WTC11 (cell line): ENCODE results near the gene FARP2. TPM values are rescaled to one million over a fixed set of nuclear protein-coding genes. Genes with fewer than 3 reads are reported as not detected.

Experiments
- ATAC-seq: fragments of 200-7000 bp; cut with Tn5 transposase; 2 replicates; pipeline ENCODE4 v1.10.0; 2021; ENCODE audit warnings: mild to moderate bottlenecking, moderate library complexity
- CTCF ChIA-PET: fragments of 300-600 bp; sonication (Branson Sonifier 250); formaldehyde crosslinking; loops from one replicate; lab custom pipeline; 2021; ENCODE audit warnings: antibody characterized with exemption; lab: Charles Lee
- POLR2A ChIA-PET: fragments of 350-600 bp; sonication (Branson Sonifier 250); formaldehyde crosslinking; loops from one replicate; lab custom pipeline; 2021; ENCODE audit warnings: antibody characterized with exemption; lab: Charles Lee
- DNase-seq: peaks from one replicate; pipeline ENCODE4 v3.0.0; 2021; ENCODE audit warnings: low spot score
- H3K27ac Mint-ChIP-seq: 2 replicates; pipeline ENCODE4 v1.8.0; 2021; ENCODE audit warnings: mixed read lengths
- H3K27me3 Mint-ChIP-seq: 2 replicates; pipeline ENCODE4 v1.8.0; 2021; ENCODE audit warnings: low read depth, mild to moderate bottlenecking, moderate library complexity, mixed read lengths
- H3K36me3 Mint-ChIP-seq: 2 replicates; pipeline ENCODE4 v1.8.0; 2021; ENCODE audit warnings: mixed read lengths
- H3K4me1 Mint-ChIP-seq: 2 replicates; pipeline ENCODE4 v1.8.0; 2022; ENCODE audit warnings: mixed read lengths
- H3K4me3 Mint-ChIP-seq: 2 replicates; pipeline ENCODE4 v1.8.0; 2021; ENCODE audit warnings: mild to moderate bottlenecking, moderate library complexity, mixed read lengths
- H3K9me3 Mint-ChIP-seq: 2 replicates; pipeline ENCODE4 v1.8.0; 2021; ENCODE audit warnings: mixed read lengths
- ATF6 ChIP-seq: sonication (generic); formaldehyde crosslinking; IDR thresholded peaks from 2 replicates; pipeline ENCODE4 v1.8.1; 2023; ENCODE audit warnings: mild to moderate bottlenecking, missing genetic modification reagents
- CBFB ChIP-seq: sonication (generic); formaldehyde crosslinking; IDR thresholded peaks from 2 replicates; pipeline ENCODE4 v1.8.1; 2022; ENCODE audit warnings: mild to moderate bottlenecking, low read depth, missing genetic modification reagents
- E2F5 ChIP-seq: sonication (generic); formaldehyde crosslinking; IDR thresholded peaks from 2 replicates; pipeline ENCODE4 v1.8.1; 2022; ENCODE audit warnings: mild to moderate bottlenecking, moderate library complexity, missing genetic modification reagents
- IRF1 ChIP-seq: sonication (generic); formaldehyde crosslinking; IDR thresholded peaks from 2 replicates; pipeline ENCODE4 v1.8.0; 2023; ENCODE audit warnings: missing genetic modification reagents
- NR2C2 ChIP-seq: sonication (generic); formaldehyde crosslinking; IDR thresholded peaks from 2 replicates; pipeline ENCODE4 v1.8.0; 2022; ENCODE audit warnings: mild to moderate bottlenecking, missing genetic modification reagents
- PRRX2 ChIP-seq: fragments of 250-450 bp; sonication (Bioruptor Pico); IDR thresholded peaks from 2 replicates; pipeline ENCODE4 v1.8.0; 2021; ENCODE audit warnings: mild to moderate bottlenecking
- SMAD3 ChIP-seq: sonication (generic); formaldehyde crosslinking; IDR thresholded peaks from 2 replicates; pipeline ENCODE4 v1.8.0; 2022; ENCODE audit warnings: missing genetic modification reagents, mild to moderate bottlenecking, borderline replicate concordance
- TCF7 ChIP-seq: sonication (generic); formaldehyde crosslinking; IDR thresholded peaks from 2 replicates; pipeline ENCODE4 v1.8.0; 2022; ENCODE audit warnings: mild to moderate bottlenecking, low read depth, missing genetic modification reagents, moderate library complexity
- TP53 ChIP-seq: sonication (generic); formaldehyde crosslinking; IDR thresholded peaks from 2 replicates; pipeline ENCODE4 v1.8.1; 2023; ENCODE audit warnings: mild to moderate bottlenecking, missing genetic modification reagents
- total RNA-seq: library from RNA; stranded (reverse); gene quantifications from 3 replicates; pipeline ENCODE4 v1.2.3, GENCODE V29; 2021
- TF ChIP-seq, protein P1 (sequence below): fragments of 250-450 bp; sonication (Bioruptor Pico); IDR thresholded peaks from 2 replicates; pipeline ENCODE4 v1.9.0; 2021; ENCODE audit warnings: mild to moderate bottlenecking
- TF ChIP-seq, protein P2 (sequence below): sonication (generic); formaldehyde crosslinking; IDR thresholded peaks from 2 replicates; pipeline ENCODE4 v1.8.0; 2023; ENCODE audit warnings: missing genetic modification reagents, mild to moderate bottlenecking, borderline replicate concordance

The FARP2 gene
- total RNA-seq, 1 experiment from 2014 or later, result 37.8 TPM

DNA sequence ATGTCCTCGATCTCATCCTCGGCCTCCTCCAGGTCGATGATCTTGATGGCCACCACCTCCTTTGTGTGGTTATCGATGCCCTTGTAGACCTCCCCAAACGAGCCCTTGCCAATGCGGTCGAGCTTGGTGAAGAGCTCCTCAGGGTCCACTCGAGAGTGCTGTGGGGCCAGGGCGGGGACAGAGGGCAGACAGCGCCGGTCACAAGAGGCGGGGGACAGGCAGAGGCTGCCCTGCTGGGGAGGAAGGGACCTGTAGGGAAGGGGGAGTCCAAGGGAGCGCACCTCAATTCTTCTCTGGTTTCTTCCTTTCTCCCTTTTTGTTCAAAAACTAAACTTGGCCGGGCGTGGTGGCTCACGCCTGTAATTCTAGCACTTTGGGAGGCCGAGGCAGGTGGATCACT lies 145.5 kb downstream of the FARP2 start:
- ATAC-seq, result no peak
- ChIA-PET CTCF (no interaction called here), POLR2A (interaction anchor here (1.6 kb wide), 1 partner anchor 10 kb away, joined by 4 read pairs; no protein-coding TSS in a partner anchor)
- H3K27ac Mint-ChIP-seq, result no peak overlapping the region
- H3K9me3 Mint-ChIP-seq, result no peaks in the 10 kb centered on the region
- H3K27me3 Mint-ChIP-seq, result no peaks in the 10 kb centered on the region
- H3K4me1 Mint-ChIP-seq, result peaks cover 3% of the 10 kb centered on the region; the same call in 1 of the 2 replicates
- H3K4me3 Mint-ChIP-seq, result no peak overlapping the region
- no peak for DNase-seq
- H3K36me3 Mint-ChIP-seq, result peaks cover 17% of the 10 kb centered on the region
- no peak for TF ChIP-seq IRF1 (CRISPR knock-in tag)

DNA sequence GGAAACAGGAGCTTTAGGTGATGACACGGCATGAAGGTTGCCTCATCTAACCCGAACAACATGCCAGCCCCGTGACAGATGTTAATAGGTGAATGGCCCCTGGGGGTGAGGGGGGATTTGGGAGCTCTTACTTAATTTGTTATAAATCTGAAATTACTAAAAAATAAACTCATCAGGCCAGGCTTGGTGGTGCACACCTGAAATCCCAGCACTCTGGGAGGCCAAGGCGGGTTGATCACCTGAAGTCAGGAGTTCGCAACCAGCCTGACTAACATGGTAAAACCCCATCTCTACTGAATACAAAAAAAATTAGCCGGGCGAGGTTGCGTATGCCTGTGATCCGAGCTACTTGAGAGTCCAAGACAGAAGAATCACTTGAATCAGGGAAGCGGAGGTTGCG lies 146.2 kb downstream of the FARP2 start:
- no peaks in the 10 kb centered on the region for H3K9me3 Mint-ChIP-seq
- ATAC-seq (no peak), DNase-seq (no peak)
- H3K4me1 Mint-ChIP-seq, result peaks cover 10% of the 10 kb centered on the region
- H3K27me3 Mint-ChIP-seq, result no peaks in the 10 kb centered on the region
- POLR2A ChIA-PET, result interaction anchor here (1.6 kb wide), 1 partner anchor 11 kb away, joined by 4 read pairs; no protein-coding TSS in a partner anchor
- peaks cover 13% of the 10 kb centered on the region for H3K36me3 Mint-ChIP-seq
- H3K27ac Mint-ChIP-seq, result no peak overlapping the region
- TF ChIP-seq, protein P1, sequence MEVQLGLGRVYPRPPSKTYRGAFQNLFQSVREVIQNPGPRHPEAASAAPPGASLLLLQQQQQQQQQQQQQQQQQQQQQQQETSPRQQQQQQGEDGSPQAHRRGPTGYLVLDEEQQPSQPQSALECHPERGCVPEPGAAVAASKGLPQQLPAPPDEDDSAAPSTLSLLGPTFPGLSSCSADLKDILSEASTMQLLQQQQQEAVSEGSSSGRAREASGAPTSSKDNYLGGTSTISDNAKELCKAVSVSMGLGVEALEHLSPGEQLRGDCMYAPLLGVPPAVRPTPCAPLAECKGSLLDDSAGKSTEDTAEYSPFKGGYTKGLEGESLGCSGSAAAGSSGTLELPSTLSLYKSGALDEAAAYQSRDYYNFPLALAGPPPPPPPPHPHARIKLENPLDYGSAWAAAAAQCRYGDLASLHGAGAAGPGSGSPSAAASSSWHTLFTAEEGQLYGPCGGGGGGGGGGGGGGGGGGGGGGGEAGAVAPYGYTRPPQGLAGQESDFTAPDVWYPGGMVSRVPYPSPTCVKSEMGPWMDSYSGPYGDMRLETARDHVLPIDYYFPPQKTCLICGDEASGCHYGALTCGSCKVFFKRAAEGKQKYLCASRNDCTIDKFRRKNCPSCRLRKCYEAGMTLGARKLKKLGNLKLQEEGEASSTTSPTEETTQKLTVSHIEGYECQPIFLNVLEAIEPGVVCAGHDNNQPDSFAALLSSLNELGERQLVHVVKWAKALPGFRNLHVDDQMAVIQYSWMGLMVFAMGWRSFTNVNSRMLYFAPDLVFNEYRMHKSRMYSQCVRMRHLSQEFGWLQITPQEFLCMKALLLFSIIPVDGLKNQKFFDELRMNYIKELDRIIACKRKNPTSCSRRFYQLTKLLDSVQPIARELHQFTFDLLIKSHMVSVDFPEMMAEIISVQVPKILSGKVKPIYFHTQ (CRISPR knock-in tag), result no peak
- TF ChIP-seq E2F5 (CRISPR knock-in tag) (no peak), SMAD3 (CRISPR knock-in tag) (no peak), TP53 (CRISPR knock-in tag) (no peak), ATF6 (CRISPR knock-in tag) (no peak), CBFB (CRISPR knock-in tag) (no peak), PRRX2 (CRISPR knock-in tag) (no peak), TCF7 (CRISPR knock-in tag) (no peak), NR2C2 (CRISPR knock-in tag) (no peak)
- TF ChIP-seq, protein P2, sequence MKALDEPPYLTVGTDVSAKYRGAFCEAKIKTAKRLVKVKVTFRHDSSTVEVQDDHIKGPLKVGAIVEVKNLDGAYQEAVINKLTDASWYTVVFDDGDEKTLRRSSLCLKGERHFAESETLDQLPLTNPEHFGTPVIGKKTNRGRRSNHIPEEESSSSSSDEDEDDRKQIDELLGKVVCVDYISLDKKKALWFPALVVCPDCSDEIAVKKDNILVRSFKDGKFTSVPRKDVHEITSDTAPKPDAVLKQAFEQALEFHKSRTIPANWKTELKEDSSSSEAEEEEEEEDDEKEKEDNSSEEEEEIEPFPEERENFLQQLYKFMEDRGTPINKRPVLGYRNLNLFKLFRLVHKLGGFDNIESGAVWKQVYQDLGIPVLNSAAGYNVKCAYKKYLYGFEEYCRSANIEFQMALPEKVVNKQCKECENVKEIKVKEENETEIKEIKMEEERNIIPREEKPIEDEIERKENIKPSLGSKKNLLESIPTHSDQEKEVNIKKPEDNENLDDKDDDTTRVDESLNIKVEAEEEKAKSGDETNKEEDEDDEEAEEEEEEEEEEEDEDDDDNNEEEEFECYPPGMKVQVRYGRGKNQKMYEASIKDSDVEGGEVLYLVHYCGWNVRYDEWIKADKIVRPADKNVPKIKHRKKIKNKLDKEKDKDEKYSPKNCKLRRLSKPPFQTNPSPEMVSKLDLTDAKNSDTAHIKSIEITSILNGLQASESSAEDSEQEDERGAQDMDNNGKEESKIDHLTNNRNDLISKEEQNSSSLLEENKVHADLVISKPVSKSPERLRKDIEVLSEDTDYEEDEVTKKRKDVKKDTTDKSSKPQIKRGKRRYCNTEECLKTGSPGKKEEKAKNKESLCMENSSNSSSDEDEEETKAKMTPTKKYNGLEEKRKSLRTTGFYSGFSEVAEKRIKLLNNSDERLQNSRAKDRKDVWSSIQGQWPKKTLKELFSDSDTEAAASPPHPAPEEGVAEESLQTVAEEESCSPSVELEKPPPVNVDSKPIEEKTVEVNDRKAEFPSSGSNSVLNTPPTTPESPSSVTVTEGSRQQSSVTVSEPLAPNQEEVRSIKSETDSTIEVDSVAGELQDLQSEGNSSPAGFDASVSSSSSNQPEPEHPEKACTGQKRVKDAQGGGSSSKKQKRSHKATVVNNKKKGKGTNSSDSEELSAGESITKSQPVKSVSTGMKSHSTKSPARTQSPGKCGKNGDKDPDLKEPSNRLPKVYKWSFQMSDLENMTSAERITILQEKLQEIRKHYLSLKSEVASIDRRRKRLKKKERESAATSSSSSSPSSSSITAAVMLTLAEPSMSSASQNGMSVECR (CRISPR knock-in tag), result no peak
- TF ChIP-seq, all 79 proteins: peak for 0
- H3K4me3 Mint-ChIP-seq, result no peak overlapping the region
- CTCF ChIA-PET, result no interaction called here
